Ovary (tissue), 3 donors: Measurements from ENCODE around the gene MLN.

Source experiments
- CTCF ChIP-seq, 3 donors: fragments of 450-650 bp in 2 of 3; fragments of 200-600 bp in 1 of 3; IDR thresholded peaks; one replicate each; pipeline versions ENCODE4 v1.5.1 to v1.8.0; 2016 to 2022; ENCODE audit warnings: antibody characterized with exemption in 3 of 3, mild to moderate bottlenecking in 1 of 3
- EP300 ChIP-seq: sonication (generic); formaldehyde crosslinking; IDR thresholded peaks from one replicate; pipeline ENCODE4 v1.6.1; 2017; ENCODE audit warnings: antibody characterized with exemption
- POLR2A ChIP-seq: fragments of 450-650 bp; IDR thresholded peaks from one replicate; pipeline ENCODE4 v1.6.1; 2017; ENCODE audit warnings: antibody characterized with exemption, mild to moderate bottlenecking, moderate library complexity
- donor health status: DM: no; HTN: no; CAD: no.

- TF ChIP-seq POLR2A (no peak), CTCF (IDR thresholded peaks at IDR 0.05) (no peak), EP300 (no peak)
Measured at GRCh38 chr6:33792981-33793380, 10.8 kb downstream of the MLN start.
